IMR-90 (cell line): ENCODE results near the gene RIMS4.

Experiments
- CEBPB ChIP-seq: IDR thresholded peaks from 2 replicates; pipeline ENCODE4 v1.6.1; 2012; ENCODE audit warnings: low read depth, low read length, improper control_type of control experiment
- CTCF ChIP-seq: conservative IDR thresholded peaks from 2 replicates; pipeline ENCODE4 v1.5.1; 2012; ENCODE audit warnings: mild to moderate bottlenecking, low read depth, low read length, improper control_type of control experiment
- MAZ ChIP-seq: IDR thresholded peaks from 2 replicates; pipeline ENCODE4 v1.6.1; 2012; ENCODE audit warnings: low read depth, mild to moderate bottlenecking, low read length, improper control_type of control experiment, moderate library complexity, borderline replicate concordance
- POLR2A ChIP-seq: IDR thresholded peaks from 2 replicates; pipeline ENCODE4 v1.6.1; 2012; ENCODE audit warnings: mild to moderate bottlenecking, low read depth, low read length
- RAD21 ChIP-seq: IDR thresholded peaks from 2 replicates; pipeline ENCODE4 v1.6.1; 2012; ENCODE audit warnings: low read length, improper control_type of control experiment
- RCOR1 ChIP-seq: IDR thresholded peaks from 2 replicates; pipeline ENCODE4 v1.6.1; 2012; ENCODE audit warnings: mild to moderate bottlenecking, low read length, improper control_type of control experiment; ENCODE audit not compliant: insufficient replicate concordance
- RFX5 ChIP-seq: IDR thresholded peaks from 2 replicates; pipeline ENCODE4 v1.8.0; 2012; ENCODE audit warnings: low read depth, mild to moderate bottlenecking, low read length, moderate library complexity
- SMC3 ChIP-seq: fragments of 150-350 bp; IDR thresholded peaks from 2 replicates; pipeline ENCODE4 v1.6.1; 2016; ENCODE audit warnings: low read depth, mild to moderate bottlenecking, antibody characterized with exemption, low read length, moderate library complexity
- USF2 ChIP-seq: fragments of 150-350 bp; IDR thresholded peaks from 2 replicates; pipeline ENCODE4 v1.6.1; 2017; ENCODE audit warnings: mild to moderate bottlenecking, antibody characterized with exemption, low read length, low read depth

GRCh38 chr20:44734938-44735337 lies 75.4 kb downstream of the RIMS4 start:
- TF ChIP-seq RFX5 (no peak), USF2 (no peak), CTCF (peak; percentile 24; the same call in 1 of the 2 replicates), SMC3 (no peak), CEBPB (peak; percentile 85), RCOR1 (no peak), MAZ (no peak), POLR2A (no peak), RAD21 (no peak)
